Measurements from ENCODE around the gene PRR36. TPM values are rescaled to one million over a fixed set of nuclear protein-coding genes. Genes with fewer than 3 reads are reported as not detected.

Gene PRR36
- total RNA-seq, 1 experiment from 2014 or later: not detected

DNA sequence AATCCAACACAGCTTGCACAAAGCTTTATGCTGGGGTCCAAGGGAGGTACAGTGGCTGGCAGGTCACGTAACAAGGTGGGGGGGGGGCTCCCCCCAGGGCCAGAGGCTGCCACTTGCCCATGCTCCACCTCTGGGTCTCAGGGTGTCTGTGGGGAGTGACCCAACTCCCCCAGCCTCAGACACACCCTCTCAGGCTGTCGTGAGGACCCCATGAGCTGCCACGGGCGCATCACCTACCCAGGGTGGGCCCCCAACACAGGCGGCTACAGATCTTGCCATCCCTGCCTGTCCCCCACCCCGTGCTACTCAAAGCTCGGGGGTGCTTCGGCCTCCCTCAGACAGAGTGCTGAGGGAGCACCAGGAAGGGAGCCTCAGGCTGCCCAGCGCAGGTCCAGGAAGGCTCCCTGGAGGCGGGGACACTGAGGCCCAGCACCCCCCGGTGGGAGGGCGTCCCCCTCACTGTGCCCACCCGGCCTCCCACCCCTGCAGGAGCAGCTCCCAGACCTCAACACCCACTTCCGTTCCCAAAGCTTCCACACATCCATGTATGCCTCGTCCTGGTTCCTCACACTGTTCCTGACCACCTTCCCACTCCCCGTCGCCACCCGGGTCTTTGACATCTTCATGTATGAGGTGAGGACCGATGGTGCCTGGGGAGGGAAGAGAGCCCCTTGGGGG lies 23.1 kb downstream of the PRR36 start:
- H3K4me1 ChIP-seq (ENCODE audit: low read length): no peaks in the 10 kb centered on the region
- no peak overlapping the region for H3K4me2 ChIP-seq (ENCODE audit: low read depth, low read length, poor library complexity, severe bottlenecking)
- H3K4me3 ChIP-seq (ENCODE audit: low read length): no peak overlapping the region
- H4K20me1 ChIP-seq (ENCODE audit: insufficient read depth, low read depth, low read length): no peaks in the 10 kb centered on the region
- H3K9me3 ChIP-seq (ENCODE audit: low read length): no peaks in the 10 kb centered on the region
- no peak overlapping the region for H3K9ac ChIP-seq (ENCODE audit: low read length)
- no peak overlapping the region for H3K27ac ChIP-seq (ENCODE audit: low read length)
- no peaks in the 10 kb centered on the region for H3K36me3 ChIP-seq (ENCODE audit: insufficient read depth, low read length)
- H3K27me3 ChIP-seq (ENCODE audit: low read length): no peaks in the 10 kb centered on the region
- no peaks in the 10 kb centered on the region for H3K9me2 ChIP-seq (replicated peaks; ENCODE audit: insufficient read depth, low read length)
- no peak overlapping the region for H2AFZ ChIP-seq (ENCODE audit: low read length)
- no peak for DNase-seq
- no peaks in the 10 kb centered on the region for H3K79me2 ChIP-seq (ENCODE audit: low read length)

DNA sequence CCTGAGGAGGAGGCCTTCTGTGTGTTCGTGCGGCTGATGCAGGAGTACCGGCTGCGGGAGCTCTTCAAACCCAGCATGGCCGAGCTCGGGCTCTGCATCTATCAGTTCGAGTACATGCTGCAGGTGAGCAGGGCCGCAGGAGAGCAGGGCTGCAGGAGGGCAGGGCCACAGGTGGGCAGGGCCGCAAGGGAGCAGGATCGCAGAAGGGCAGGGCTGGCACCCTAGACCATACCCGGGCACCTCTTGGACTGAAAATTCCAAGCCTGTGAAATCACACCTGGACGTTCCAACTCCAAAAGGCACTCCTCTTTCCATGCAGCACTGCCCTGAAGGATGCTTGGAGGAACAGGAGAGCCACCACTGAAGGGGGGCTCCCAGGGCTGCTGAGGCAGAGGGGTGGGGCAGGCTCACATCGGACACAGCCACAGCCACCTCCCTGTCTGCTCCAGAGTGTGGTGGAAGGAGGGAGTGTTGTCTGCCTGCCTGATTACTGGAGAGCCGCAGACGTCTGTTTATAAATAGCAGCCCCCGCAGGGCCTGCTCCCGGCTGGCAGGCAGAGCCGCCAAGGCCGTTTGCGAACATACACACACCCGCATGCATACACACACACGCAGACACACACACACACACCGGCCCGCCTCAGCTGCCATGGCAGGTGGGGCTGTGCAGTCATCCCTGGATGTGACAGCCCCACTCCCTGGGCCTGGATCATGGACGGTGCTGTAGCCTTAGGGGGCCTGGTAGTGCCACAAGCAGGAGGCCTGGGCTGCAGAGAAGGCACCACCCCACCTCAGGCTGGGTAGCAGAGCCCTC lies 24.0 kb downstream of the PRR36 start:
- Histone ChIP-seq H3K4me2 (ENCODE audit: low read depth, low read length, poor library complexity, severe bottlenecking) (no peak overlapping the region), H3K79me2 (ENCODE audit: low read length) (no peaks in the 10 kb centered on the region), H3K9ac (ENCODE audit: low read length) (no peak overlapping the region), H3K36me3 (ENCODE audit: insufficient read depth, low read length) (no peaks in the 10 kb centered on the region), H3K9me2 (replicated peaks; ENCODE audit: insufficient read depth, low read length) (no peaks in the 10 kb centered on the region), H3K4me1 (ENCODE audit: low read length) (no peaks in the 10 kb centered on the region), H3K4me3 (ENCODE audit: low read length) (no peak overlapping the region), H3K9me3 (ENCODE audit: low read length) (no peaks in the 10 kb centered on the region), H3K27me3 (ENCODE audit: low read length) (no peaks in the 10 kb centered on the region), H3K27ac (ENCODE audit: low read length) (no peak overlapping the region), H4K20me1 (ENCODE audit: insufficient read depth, low read depth, low read length) (no peaks in the 10 kb centered on the region), H2AFZ (ENCODE audit: low read length) (no peak overlapping the region)
- no peak for DNase-seq

DNA sequence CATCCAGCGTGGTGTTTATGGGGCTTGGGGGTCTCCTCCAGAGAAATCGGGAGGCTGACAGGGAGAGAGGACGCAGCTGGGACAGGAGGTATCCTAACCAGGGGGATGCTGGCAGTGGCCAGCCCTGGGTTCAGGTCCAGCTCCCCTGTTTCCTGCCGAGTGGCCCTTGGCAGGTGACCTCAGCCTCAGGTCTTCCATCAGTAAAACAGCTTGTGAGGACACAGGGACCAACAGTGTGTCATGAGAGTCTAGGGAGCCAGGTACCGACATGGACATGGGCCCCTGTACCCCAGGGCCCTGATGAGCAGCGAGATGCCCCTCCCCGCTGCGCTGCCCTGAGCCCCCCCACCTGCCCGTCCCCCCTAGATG lies 24.6 kb downstream of the PRR36 start:
- H3K27ac ChIP-seq (ENCODE audit: low read length): no peak overlapping the region
- DNase-seq: no peak
- no peak overlapping the region for H3K4me2 ChIP-seq (ENCODE audit: low read depth, low read length, poor library complexity, severe bottlenecking)
- H3K36me3 ChIP-seq (ENCODE audit: insufficient read depth, low read length): no peaks in the 10 kb centered on the region
- no peaks in the 10 kb centered on the region for H3K4me1 ChIP-seq (ENCODE audit: low read length)
- H2AFZ ChIP-seq (ENCODE audit: low read length): no peak overlapping the region
- H3K9ac ChIP-seq (ENCODE audit: low read length): no peak overlapping the region
- no peaks in the 10 kb centered on the region for H3K9me2 ChIP-seq (replicated peaks; ENCODE audit: insufficient read depth, low read length)
- H4K20me1 ChIP-seq (ENCODE audit: insufficient read depth, low read depth, low read length): no peaks in the 10 kb centered on the region
- no peaks in the 10 kb centered on the region for H3K79me2 ChIP-seq (ENCODE audit: low read length)
- H3K4me3 ChIP-seq (ENCODE audit: low read length): no peak overlapping the region
- no peaks in the 10 kb centered on the region for H3K9me3 ChIP-seq (ENCODE audit: low read length)
- H3K27me3 ChIP-seq (ENCODE audit: low read length): no peaks in the 10 kb centered on the region

DNA sequence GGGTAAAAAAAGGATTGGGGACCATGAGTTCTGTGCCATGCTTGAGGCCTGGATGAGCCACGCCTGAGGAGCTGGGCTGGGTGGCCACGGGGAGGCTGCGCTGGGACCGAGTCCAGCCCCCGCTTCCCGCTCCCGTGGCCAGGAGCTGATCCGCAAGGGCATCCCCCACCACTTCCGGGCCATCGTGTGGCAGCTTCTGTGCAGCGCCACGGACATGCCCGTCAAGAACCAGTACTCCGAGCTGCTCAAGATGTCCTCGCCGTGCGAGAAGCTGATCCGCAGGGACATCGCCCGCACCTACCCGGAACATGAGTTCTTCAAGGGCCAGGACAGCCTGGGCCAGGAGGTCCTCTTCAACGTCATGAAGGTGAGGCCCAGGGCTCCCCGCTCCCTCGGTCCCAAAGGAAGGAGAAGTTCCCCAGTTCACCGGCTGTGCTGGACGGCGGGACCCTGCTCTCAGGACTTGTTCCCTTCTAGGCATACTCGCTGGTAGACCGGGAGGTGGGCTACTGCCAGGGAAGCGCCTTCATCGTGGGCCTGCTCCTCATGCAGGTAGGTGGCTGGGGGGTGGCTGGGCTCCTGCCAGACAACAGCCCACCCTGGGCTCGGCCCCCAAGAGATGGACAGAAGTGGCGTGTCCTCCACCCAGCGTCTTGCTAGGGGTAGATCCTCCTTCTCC lies 25.3 kb downstream of the PRR36 start:
- Histone ChIP-seq H3K27me3 (ENCODE audit: low read length) (no peaks in the 10 kb centered on the region), H3K79me2 (ENCODE audit: low read length) (no peaks in the 10 kb centered on the region)

DNA sequence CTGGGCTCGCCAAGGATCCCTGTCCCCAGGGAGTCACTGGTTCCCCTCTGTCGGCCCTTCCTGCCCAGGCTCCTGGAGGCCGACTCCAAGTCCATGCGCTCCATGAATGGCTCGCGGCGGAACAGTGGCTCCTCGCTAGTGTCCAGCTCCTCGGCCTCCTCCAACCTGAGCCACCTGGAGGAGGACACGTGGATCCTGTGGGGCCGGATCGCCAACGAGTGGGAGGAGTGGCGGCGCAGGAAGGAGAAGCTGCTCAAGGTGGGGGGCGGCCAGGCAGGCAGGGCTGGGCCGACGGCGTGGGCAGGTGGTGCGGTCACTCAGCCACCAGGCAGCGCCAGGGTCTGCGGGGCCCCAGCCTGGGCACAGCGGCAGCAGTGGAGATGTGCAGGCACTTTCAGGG lies 26.5 kb downstream of the PRR36 start:
- H3K9ac ChIP-seq (ENCODE audit: low read length): no peak overlapping the region
- H3K36me3 ChIP-seq (ENCODE audit: insufficient read depth, low read length): no peaks in the 10 kb centered on the region
- H3K27ac ChIP-seq (ENCODE audit: low read length): no peak overlapping the region
- no peaks in the 10 kb centered on the region for H4K20me1 ChIP-seq (ENCODE audit: insufficient read depth, low read depth, low read length)
- no peaks in the 10 kb centered on the region for H3K27me3 ChIP-seq (ENCODE audit: low read length)
- H3K4me2 ChIP-seq (ENCODE audit: low read depth, low read length, poor library complexity, severe bottlenecking): no peak overlapping the region
- DNase-seq: no peak
- H3K4me1 ChIP-seq (ENCODE audit: low read length): no peaks in the 10 kb centered on the region
- no peaks in the 10 kb centered on the region for H3K9me2 ChIP-seq (replicated peaks; ENCODE audit: insufficient read depth, low read length)
- H3K4me3 ChIP-seq (ENCODE audit: low read length): no peak overlapping the region
- no peak overlapping the region for H2AFZ ChIP-seq (ENCODE audit: low read length)
- no peaks in the 10 kb centered on the region for H3K79me2 ChIP-seq (ENCODE audit: low read length)
- no peaks in the 10 kb centered on the region for H3K9me3 ChIP-seq (ENCODE audit: low read length)

More for the DNA sequence above, 25.3 kb downstream of the PRR36 start:
- Histone ChIP-seq H3K4me3 (ENCODE audit: low read length) (no peak overlapping the region), H3K4me1 (ENCODE audit: low read length) (no peaks in the 10 kb centered on the region), H3K9me3 (ENCODE audit: low read length) (no peaks in the 10 kb centered on the region), H2AFZ (ENCODE audit: low read length) (no peak overlapping the region), H3K36me3 (ENCODE audit: insufficient read depth, low read length) (no peaks in the 10 kb centered on the region), H3K27ac (ENCODE audit: low read length) (no peak overlapping the region), H3K9ac (ENCODE audit: low read length) (no peak overlapping the region), H4K20me1 (ENCODE audit: insufficient read depth, low read depth, low read length) (no peaks in the 10 kb centered on the region), H3K9me2 (replicated peaks; ENCODE audit: insufficient read depth, low read length) (no peaks in the 10 kb centered on the region), H3K4me2 (ENCODE audit: low read depth, low read length, poor library complexity, severe bottlenecking) (no peak overlapping the region)
- DNase-seq: no peak

DNA sequence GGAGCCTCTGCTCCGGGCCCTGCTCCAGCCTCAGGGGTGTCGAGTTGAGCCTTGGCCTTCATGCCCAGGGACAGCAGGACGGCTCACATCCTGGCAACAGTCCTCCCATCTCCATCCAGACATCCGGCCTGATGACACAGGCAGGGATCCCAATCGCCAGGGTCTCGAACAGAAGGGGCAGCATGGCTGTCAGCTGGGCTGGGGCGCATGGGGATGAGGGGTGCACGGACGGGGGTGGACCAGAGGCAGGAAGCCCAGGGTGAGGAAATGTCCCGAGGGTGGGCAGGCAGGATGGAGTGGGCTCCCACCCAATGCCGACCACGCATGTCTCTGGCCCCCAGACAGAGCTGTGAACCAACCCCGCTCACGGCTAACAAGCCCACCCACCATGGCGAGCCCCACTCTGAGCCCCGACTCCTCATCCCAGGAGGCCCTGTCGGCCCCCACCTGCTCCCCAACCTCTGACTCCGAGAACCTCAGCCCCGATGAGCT lies 28.0 kb downstream of the PRR36 start:
- Histone ChIP-seq H3K9ac (ENCODE audit: low read length) (no peak overlapping the region), H3K9me3 (ENCODE audit: low read length) (peaks cover 3% of the 10 kb centered on the region; the same call in 1 of the 2 replicates), H3K79me2 (ENCODE audit: low read length) (no peaks in the 10 kb centered on the region), H3K27ac (ENCODE audit: low read length) (no peak overlapping the region), H3K36me3 (ENCODE audit: insufficient read depth, low read length) (no peaks in the 10 kb centered on the region), H3K4me2 (ENCODE audit: low read depth, low read length, poor library complexity, severe bottlenecking) (no peak overlapping the region), H3K4me3 (ENCODE audit: low read length) (no peak overlapping the region), H3K27me3 (ENCODE audit: low read length) (no peaks in the 10 kb centered on the region), H3K9me2 (replicated peaks; ENCODE audit: insufficient read depth, low read length) (no peaks in the 10 kb centered on the region), H4K20me1 (ENCODE audit: insufficient read depth, low read depth, low read length) (no peaks in the 10 kb centered on the region), H2AFZ (ENCODE audit: low read length) (no peak overlapping the region), H3K4me1 (ENCODE audit: low read length) (no peaks in the 10 kb centered on the region)
- DNase-seq: no peak

DNA sequence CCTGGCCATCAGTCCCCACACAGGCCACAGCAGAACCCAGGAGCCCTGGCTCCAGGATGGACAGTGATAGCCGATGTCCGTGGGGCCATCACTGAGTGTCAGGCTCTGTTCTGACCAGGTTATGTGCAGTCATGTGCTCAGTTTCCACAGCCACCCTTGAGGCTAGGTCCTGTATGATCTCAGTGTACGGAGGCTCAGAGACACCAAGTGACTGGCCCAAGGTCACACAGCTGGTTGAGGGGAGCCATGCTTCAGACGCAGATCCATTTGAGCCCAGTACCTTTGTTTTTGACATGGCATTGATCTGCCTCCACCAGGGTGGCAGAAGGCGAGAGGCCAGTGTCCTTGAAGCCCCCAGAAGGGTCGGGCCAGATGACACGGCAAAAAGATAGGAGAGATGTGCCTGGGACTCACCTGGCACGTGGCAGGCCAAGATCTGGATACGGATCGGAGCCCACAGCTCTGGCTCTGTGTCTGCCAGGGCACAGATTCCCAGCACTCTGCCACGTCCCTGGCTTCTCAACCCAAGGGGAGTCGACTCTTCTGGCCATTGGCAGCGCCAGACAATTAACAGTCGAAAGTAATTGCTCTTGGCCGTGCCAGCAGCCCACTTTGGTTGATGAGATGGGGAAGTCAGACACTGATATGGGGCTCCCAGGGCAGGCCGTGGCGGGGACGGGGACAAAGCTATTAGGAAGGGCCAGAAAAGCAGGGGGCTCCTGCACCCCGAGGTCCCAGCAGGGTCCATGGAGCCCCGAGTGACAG lies 28.6 kb downstream of the PRR36 start:
- Histone ChIP-seq H3K9me2 (replicated peaks; ENCODE audit: insufficient read depth, low read length) (no peaks in the 10 kb centered on the region), H2AFZ (ENCODE audit: low read length) (no peak overlapping the region), H3K4me3 (ENCODE audit: low read length) (no peak overlapping the region), H3K79me2 (ENCODE audit: low read length) (no peaks in the 10 kb centered on the region), H3K36me3 (ENCODE audit: insufficient read depth, low read length) (no peaks in the 10 kb centered on the region), H3K27me3 (ENCODE audit: low read length) (no peaks in the 10 kb centered on the region), H3K9me3 (ENCODE audit: low read length) (peaks cover 3% of the 10 kb centered on the region; the same call in 1 of the 2 replicates), H3K9ac (ENCODE audit: low read length) (no peak overlapping the region), H4K20me1 (ENCODE audit: insufficient read depth, low read depth, low read length) (no peaks in the 10 kb centered on the region), H3K27ac (ENCODE audit: low read length) (no peak overlapping the region), H3K4me2 (ENCODE audit: low read depth, low read length, poor library complexity, severe bottlenecking) (no peak overlapping the region), H3K4me1 (ENCODE audit: low read length) (no peaks in the 10 kb centered on the region)
- no peak for DNase-seq
